Heart left ventricle (tissue), 16 donors: Measurements from ENCODE around the gene MAP4K4. TPM values are rescaled to one million over a fixed set of nuclear protein-coding genes. Genes with fewer than 3 reads are reported as not detected.
A peak's percentile ranks its signal among the peaks of the same experiment; 100 is the strongest.

Experiments used
- ATAC-seq, 4 donors: fragments of 200-7000 bp; cut with Tn5 transposase; one replicate each; pipeline ENCODE4 v1.9.1; 2020 to 2022; ENCODE audit warnings: moderate library complexity in 4 of 4, mild to moderate bottlenecking in 3 of 4, moderate number of reproducible peaks in 1 of 4
- DNase-seq, 5 donors: peaks; one replicate each; pipeline ENCODE4 v3.0.0-alpha.2; 2020
- H3K27ac ChIP-seq, 12 donors: fragments of 200-600 bp; sonication (generic) in 4 of 12; one replicate each; pipeline versions ENCODE4 v1.5.0 to v1.8.0; 2016 to 2022; ENCODE audit warnings: mild to moderate bottlenecking in 2 of 12
- H3K27me3 ChIP-seq, 9 donors: fragments of 200-600 bp; sonication (generic) in 2 of 9; one replicate each; pipeline versions ENCODE4 v1.5.1 to v1.8.0; 2016 to 2022; ENCODE audit warnings: mild to moderate bottlenecking in 3 of 9
- H3K36me3 ChIP-seq, 9 donors: fragments of 200-600 bp; sonication (generic) in 2 of 9; one replicate each; pipeline versions ENCODE4 v1.5.0 to v1.8.0; 2018 to 2022; ENCODE audit warnings: mild to moderate bottlenecking in 2 of 9
- H3K4me1 ChIP-seq, 12 donors: fragments of 200-600 bp; sonication (generic) in 4 of 12; one replicate each; pipeline versions ENCODE4 v1.5.0 to v1.8.0; 2016 to 2022; ENCODE audit warnings: mild to moderate bottlenecking in 3 of 12
- H3K4me3 ChIP-seq, 12 donors: fragments of 200-600 bp; sonication (generic) in 4 of 12; one replicate each; pipeline versions ENCODE4 v1.5.0 to v1.8.0; 2017 to 2022; ENCODE audit warnings: mild to moderate bottlenecking in 9 of 12, moderate library complexity in 4 of 12
- H3K9me3 ChIP-seq, 12 donors: fragments of 200-600 bp; sonication (generic) in 4 of 12; one replicate each; pipeline versions ENCODE4 v1.5.0 to v1.8.0; 2016 to 2022; ENCODE audit warnings: mild to moderate bottlenecking in 1 of 12
- CTCF ChIP-seq, 12 donors: fragments of 200-600 bp; sonication (generic) in 4 of 12; IDR thresholded peaks; one replicate each; pipeline versions ENCODE4 v1.5.0 to v1.8.0; 2018 to 2022; ENCODE audit warnings: antibody characterized with exemption in 12 of 12, mild to moderate bottlenecking in 5 of 12
- POLR2A ChIP-seq, 2 donors: fragments of 450-650 bp; IDR thresholded peaks; one replicate each; pipeline ENCODE4 v1.6.1; 2017; ENCODE audit warnings: antibody characterized with exemption in 2 of 2, mild to moderate bottlenecking in 2 of 2, moderate library complexity in 2 of 2
- WGBS, 4 donors: extraction: QIAGEN DNeasy Blood & Tissue Kit in 2 of 4; methylation state at CpG; one replicate each; pipeline versions ENCODE4 v1.1.5 to v1.1.7; 2013 to 2018; 5-methylcytosine and 5-hydroxymethylcytosine counted together
- intact Hi-C, 10 donors: fragments of 100-400 bp; cut with DNase I; formaldehyde crosslinking; loops; one replicate each; pipeline versions ENCODE4 v1.11.1 to v1.14.2; 2022
- polyA plus RNA-seq, 2 donors: library from polyadenylated mRNA; stranded (reverse); fragments of 200-250 nt; gene quantifications; one replicate each; pipeline ENCODE4 v1.2.3, GENCODE V29; 2013
- total RNA-seq, 9 donors: library from RNA; depleted of rRNA in 2 of 9; stranded (reverse); fragments of >200 nt in 2 of 9; fragmentation: NEBNext Ultra II Directional in 3 of 9; extraction: Animal tissue kit (Norgen Biotek cat#: 25700) in 3 of 9; gene quantifications; one replicate each; pipeline versions ENCODE4 v1.1.0 to v1.2.4, GENCODE V29; 2016 to 2023
- donor health status: ischemic (EF 13 %, LVEDD 7.1; RV severe dilation, severe dysfunction).
- donor health status: healthy with polysubstance abuse.
- donor health status: DM: no; HTN: yes; CAD: no.
- donor health status: DM: no; HTN: no; CAD: no.
- donor health status: ischemic (EF 25% LVEDD 6.9; RV normal size, moderate dysfunction).
- donor health status: ischemic (EF 25% LVEDD 5.7; RV mildly dilated, moderate dysfunction).
- donor health status: healthy.
- donor health status: DM: yes; HTN: yes; CAD: no.
- donor health status: ischemic (EF 35%, LVEDD 5.7; RV mildly dilated, moderate dysfunction).
- donor health status: nonischemic (EF 11% LVEDD 7.7; RV severe dilation, severe dysfunction).
- donor health status: DM: yes; HTN: yes; CAD: no.
- donor health status: PGD.
- donor health status: ischemic (EF 29% LVEDD 5.4; RV normal size, mild dysfunction).
- donor health status: nonischemic (EF 23%, LVEDD 6.1; RV moderate dilation, normal function).

Gene MAP4K4
- total and polyA plus RNA-seq, 11 donors = 52.7 to 192 (median 114) TPM

GRCh38 chr2:101860782-101861181 lies 163.3 kb downstream of the MAP4K4 start:
- Histone ChIP-seq H3K9me3 (no peaks in the 10 kb centered on the region), H3K4me3 (no peak overlapping the region), H3K27ac (no peak overlapping the region), H3K27me3 (no peaks in the 10 kb centered on the region), H3K36me3 (peaks cover 0 to 99% (median 92%) of the 10 kb centered on the region in 9 donors), H3K4me1 (peaks cover 0 to 16% (median 6%) of the 10 kb centered on the region in 12 donors)
- ATAC-seq (no peak), DNase-seq (no peak)
- TF ChIP-seq CTCF (IDR thresholded peaks at IDR 0.05) (no peak), POLR2A (IDR thresholded peaks at IDR 0.05) (no peak)
- WGBS, 4 donors = 86 to 95% (median 92%) methylated on average over 8 of the region's 8 CpGs
- intact Hi-C loops = loop anchor here in 1 of 10 donors (10.0 kb wide), 1 partner anchor 494 kb away; the partner anchor contains the start of gene IL18R1

GRCh38 chr2:101861382-101861781 lies 163.9 kb downstream of the MAP4K4 start:
- Histone ChIP-seq H3K4me1 (peaks cover 0 to 16% (median 6%) of the 10 kb centered on the region in 12 donors), H3K36me3 (peaks cover 0 to 99% (median 92%) of the 10 kb centered on the region in 9 donors), H3K4me3 (no peak overlapping the region), H3K27me3 (no peaks in the 10 kb centered on the region), H3K27ac (no peak overlapping the region), H3K9me3 (no peaks in the 10 kb centered on the region)
- TF ChIP-seq POLR2A (IDR thresholded peaks at IDR 0.05) (no peak), CTCF (IDR thresholded peaks at IDR 0.05) (no peak)
- ATAC-seq = no peak
- 87 to 91% (median 89%) methylated on average over 4 of the region's 4 CpGs for WGBS, 4 donors
- intact Hi-C loops = loop anchor here in 1 of 10 donors (10.0 kb wide), 1 partner anchor 493 kb away; the partner anchor contains the start of gene IL18R1
- DNase-seq = no peak

- Histone ChIP-seq H3K9me3 (no peaks in the 10 kb centered on the region), H3K4me3 (no peak overlapping the region), H3K27ac (no peak overlapping the region), H3K27me3 (no peaks in the 10 kb centered on the region), H3K36me3 (peaks cover 0 to 100% (median 95%) of the 10 kb centered on the region in 9 donors), H3K4me1 (peaks cover 0 to 16% (median 5%) of the 10 kb centered on the region in 12 donors)
- WGBS, 4 donors = 87 to 94% (median 92%) methylated on average over 7 of the region's 7 CpGs
- no peak for TF ChIP-seq CTCF (IDR thresholded peaks at IDR 0.05)
- no peak for TF ChIP-seq POLR2A (IDR thresholded peaks at IDR 0.05)
- DNase-seq (no peak), ATAC-seq (no peak)
- intact Hi-C loops = loop anchor here in 1 of 10 donors (10.0 kb wide), 1 partner anchor 491 kb away; the partner anchor contains the start of gene IL18R1
These were observed 166.0 kb downstream of the MAP4K4 start for GRCh38 chr2:101863534-101863933.

- 50 to 70% (median 63%) methylated on average over 1 of the region's 1 CpG for WGBS, 4 donors
- peaks cover 0 to 16% (median 5%) of the 10 kb centered on the region in 12 donors for H3K4me1 ChIP-seq
- peaks cover 0 to 100% (median 96%) of the 10 kb centered on the region in 9 donors for H3K36me3 ChIP-seq
- peak overlapping the region in 4 of 12 donors; percentile 6 to 44 (median 26) for H3K27ac ChIP-seq
- no peak for DNase-seq
- H3K9me3 ChIP-seq = no peaks in the 10 kb centered on the region
- intact Hi-C loops = loop anchor here in 1 of 10 donors (10.0 kb wide), 1 partner anchor 490 kb away; the partner anchor contains the start of gene IL18R1
- no peak overlapping the region for H3K4me3 ChIP-seq
- no peak for ATAC-seq
- H3K27me3 ChIP-seq = no peaks in the 10 kb centered on the region
- TF ChIP-seq CTCF (IDR thresholded peaks at IDR 0.05) = no peak
- TF ChIP-seq POLR2A (IDR thresholded peaks at IDR 0.05) = no peak
These were observed 166.9 kb downstream of the MAP4K4 start for GRCh38 chr2:101864426-101864825.
